ENCODE data around the gene ALG9. TPM values are rescaled to one million over a fixed set of nuclear protein-coding genes. Genes with fewer than 3 reads are reported as not detected.

ALG9 gene
- total and polyA plus RNA-seq, 2 of the 4 experiments (the other 2 are of a cell fraction) = 20.7 to 35.7 TPM

DNA sequence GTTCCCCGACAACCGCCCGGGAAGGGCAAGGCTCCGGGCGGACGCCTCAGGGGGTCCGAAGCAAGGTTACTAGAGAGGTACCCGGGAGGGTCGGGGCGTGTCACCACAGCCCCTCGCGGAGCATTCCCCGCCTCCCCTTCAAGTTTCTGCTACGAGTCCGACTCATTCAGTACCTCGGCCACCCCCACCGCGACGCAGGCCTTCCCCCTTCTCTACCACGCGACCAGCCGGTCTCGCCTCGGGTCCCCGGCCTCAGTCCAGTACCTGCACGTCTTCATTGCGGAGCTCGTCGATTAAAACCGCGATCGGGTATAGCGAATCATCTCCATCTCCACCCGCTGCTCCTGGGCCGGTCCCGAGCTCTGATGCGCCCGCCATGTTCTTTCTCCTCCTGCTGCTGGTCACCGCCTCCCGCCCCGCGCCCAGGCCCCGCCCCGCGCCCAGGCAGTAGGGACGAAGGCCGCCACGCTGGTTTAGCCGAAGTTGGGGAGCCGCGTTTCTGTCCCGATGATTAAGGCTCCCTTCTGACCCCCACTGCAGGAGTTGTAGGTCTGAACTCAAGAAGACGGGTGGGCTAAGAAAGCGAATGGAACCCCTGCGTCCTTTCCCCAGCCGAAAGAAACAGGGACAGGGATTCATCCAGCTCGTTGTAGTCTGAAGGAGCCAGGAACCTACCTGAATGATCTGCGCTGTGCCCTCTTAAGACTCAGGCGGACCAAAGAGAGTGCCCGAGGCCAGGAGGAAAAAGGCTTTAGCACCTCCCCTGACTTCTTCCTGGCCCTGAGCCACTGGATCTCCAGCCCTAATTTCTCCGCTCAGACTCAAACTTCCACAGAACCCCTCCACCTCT, 105.2 kb downstream of the ALG9 start, which contains the start of gene PPP2R1B:
PPP2R1B (minus strand) TSS at position 406 of the 850 bp plus-strand sequence; CDS start at position 378, 28 bp downstream.
- Histone ChIP-seq H2BK15ac (ENCODE audit: low read depth, low read length) (peak within 1 kb of the TSS; percentile 55; the same call in 2 of the 3 replicates), H3K4me3 (ENCODE audit: insufficient read depth, low read depth, low read length) (peak within 1 kb of the TSS; percentile 83), H4K8ac (ENCODE audit: low read depth in 2 of 2, low read length in 2 of 2) (peak within 1 kb of the TSS; percentile 18 to 94), H3K4ac (ENCODE audit: low read depth, low read length) (peak within 1 kb of the TSS; percentile 90), H4K91ac (ENCODE audit: insufficient read depth, low read depth, low read length) (peak within 1 kb of the TSS; percentile 90), H3K27ac (ENCODE audit: insufficient read depth, low read length) (peak within 1 kb of the TSS; percentile 90), H3K23ac (ENCODE audit: low read depth, low read length) (peak within 1 kb of the TSS; percentile 89), H3K56ac (ENCODE audit: extremely low read depth, insufficient read depth, low read length) (peak within 1 kb of the TSS; percentile 93), H3K18ac (ENCODE audit: low read depth, low read length) (peak within 1 kb of the TSS; percentile 67), H4K20me1 (ENCODE audit: insufficient read depth, low read length) (peaks cover 4% of the 10 kb centered on the region), H3K9me1 (ENCODE audit: insufficient read depth, low read length) (peaks cover 3% of the 10 kb centered on the region; the same call in 1 of the 2 replicates), H3K9me3 (ENCODE audit: control insufficient read depth, insufficient read depth, low read length) (no peaks in the 10 kb centered on the region), H3K4me1 (ENCODE audit: control insufficient read depth, insufficient read depth, low read length) (peaks cover 8% of the 10 kb centered on the region; the same call in 1 of the 2 replicates), H3K9ac (ENCODE audit: low read depth, low read length) (peak within 1 kb of the TSS; percentile 95), H2BK5ac (ENCODE audit: low read depth, low read length, poor library complexity, severe bottlenecking) (peak within 1 kb of the TSS; percentile 79), H3K36me3 (ENCODE audit: control insufficient read depth, insufficient read depth, low read length) (peaks cover 19% of the 10 kb centered on the region), H3K4me2 (ENCODE audit: low read depth, low read length) (peak within 1 kb of the TSS; percentile 85), H3K14ac (replicated peaks; ENCODE audit: low read depth, low read length) (peak within 1 kb of the TSS; percentile 96), H3K79me1 (ENCODE audit: low read depth in 1 of 2, low read length in 2 of 2) (peaks cover 18 to 46% of the 10 kb centered on the region in 2 experiments), H2AK9ac (replicated peaks; ENCODE audit: low read depth, low read length, poor library complexity) (peak within 1 kb of the TSS; percentile 86), H2BK120ac (ENCODE audit: low read depth, low read length) (peak within 1 kb of the TSS; percentile 83), H3K27me3 (ENCODE audit: control insufficient read depth, insufficient read depth, low read length) (no peaks in the 10 kb centered on the region), H2BK20ac (ENCODE audit: low read depth, low read length) (peak within 1 kb of the TSS; percentile 69), H2AK5ac (ENCODE audit: low read depth, low read length) (0 out of 2 replicates have a peak within 1 kb of the TSS, but pooled peaks have one; percentile 42), H4K5ac (ENCODE audit: low read depth, low read length) (peak within 1 kb of the TSS; percentile 60), H2AFZ (replicated peaks; ENCODE audit: low read length, poor library complexity) (peak within 1 kb of the TSS; percentile 96)
- ChIA-PET CTCF (interaction anchor here (1.1 to 2.5 kb wide), 3 partner anchors 162 to 186 kb away, joined by 3 to 15 read pairs (median 5); no protein-coding TSS in a partner anchor), POLR2A (ENCODE audit: unreplicated experiment) (interaction anchor here (0.8 kb wide), 1 partner anchor 33 kb away, joined by 3 read pairs; no protein-coding TSS in a partner anchor)
- TF ChIP-seq MAZ (IDR thresholded peaks at IDR 0.05; ENCODE audit: borderline replicate concordance, low read depth, low read length) = 0 out of 2 replicates have a peak, but pooled peaks have one; percentile 16
- TF ChIP-seq RAD21 (IDR thresholded peaks at IDR 0.05; ENCODE audit: low read length) = no peak
- peak; percentile 73 for TF ChIP-seq POLR2A (IDR thresholded peaks at IDR 0.05; ENCODE audit: low read depth, low read length)
- TF ChIP-seq MXI1 (IDR thresholded peaks at IDR 0.05; ENCODE audit: borderline replicate concordance, low read depth, low read length) = 0 out of 2 replicates have a peak, but pooled peaks have one; percentile 32
- intact Hi-C loops (cut with micrococcal nuclease) = loop anchor here (2.0 kb wide), 1 partner anchor 163 kb away; the partner anchor contains the start of gene SIK2
- WGBS, 2 experiments (ENCODE audit: extremely low coverage in 2 of 2, insufficient read length in 1 of 2) = 0% methylated on average over 15 of the region's 61 CpGs; no CpG with 5 or more reads in 1 of the 2 experiments
- DNase-seq (peak; percentile 44), ATAC-seq (ENCODE audit: low read depth) (peak; percentile 98)
- no TSS peak for BruUV-seq (replicated peaks)
- in situ Hi-C loops (cut with MboI; ENCODE audit: low sequenced_read_pairs) = no loop called here
- dilution Hi-C loops (cut with HindIII; ENCODE audit: low sequenced_read_pairs, unreplicated experiment) = no loop called here
